Measurements from ENCODE around the gene VEPH1.

The VEPH1 gene

GRCh38 chr3:157238457-157238856, 264.8 kb downstream of the VEPH1 start:
- Mint-ChIP-seq H3K9me3 (no peaks in the 10 kb centered on the region), H3K27ac (no peak overlapping the region), H3K27me3 (no peaks in the 10 kb centered on the region), H3K36me3 (ENCODE audit: low read depth) (no peaks in the 10 kb centered on the region), H3K4me3 (no peak overlapping the region), H3K4me1 (no peaks in the 10 kb centered on the region)
- no peak for DNase-seq
- no peak for ATAC-seq

- no peak for ATAC-seq
- no peaks in the 10 kb centered on the region for H3K36me3 Mint-ChIP-seq (ENCODE audit: low read depth)
- H3K9me3 Mint-ChIP-seq: no peaks in the 10 kb centered on the region
- H3K4me3 Mint-ChIP-seq: no peak overlapping the region
- H3K4me1 Mint-ChIP-seq: no peaks in the 10 kb centered on the region
- H3K27ac Mint-ChIP-seq: no peak overlapping the region
- H3K27me3 Mint-ChIP-seq: no peaks in the 10 kb centered on the region
- no peak for DNase-seq
Observed at GRCh38 chr3:157237886-157238285, 265.3 kb downstream of the VEPH1 start.

- no peak overlapping the region for H3K27ac Mint-ChIP-seq
- ATAC-seq (no peak), DNase-seq (no peak)
- H3K4me3 Mint-ChIP-seq: no peak overlapping the region
- H3K9me3 Mint-ChIP-seq: no peaks in the 10 kb centered on the region
- no peaks in the 10 kb centered on the region for H3K4me1 Mint-ChIP-seq
- H3K36me3 Mint-ChIP-seq (ENCODE audit: low read depth): no peaks in the 10 kb centered on the region
- H3K27me3 Mint-ChIP-seq: no peaks in the 10 kb centered on the region
Observed at GRCh38 chr3:157235291-157235690, 267.9 kb downstream of the VEPH1 start.

GRCh38 chr3:157233923-157234322, 269.3 kb downstream of the VEPH1 start:
- Mint-ChIP-seq H3K9me3 (no peaks in the 10 kb centered on the region), H3K27ac (no peak overlapping the region), H3K4me1 (no peaks in the 10 kb centered on the region)

GRCh38 chr3:157232141-157232540, 271.1 kb downstream of the VEPH1 start:
- H3K36me3 Mint-ChIP-seq (ENCODE audit: low read depth): no peaks in the 10 kb centered on the region
- no peaks in the 10 kb centered on the region for H3K4me1 Mint-ChIP-seq
- H3K4me3 Mint-ChIP-seq: no peak overlapping the region
- DNase-seq: no peak
- no peaks in the 10 kb centered on the region for H3K9me3 Mint-ChIP-seq
- H3K27me3 Mint-ChIP-seq: no peaks in the 10 kb centered on the region
- ATAC-seq: no peak
- H3K27ac Mint-ChIP-seq: no peak overlapping the region

More at GRCh38 chr3:157233923-157234322, 269.3 kb downstream of the VEPH1 start:
- ATAC-seq: no peak
- Mint-ChIP-seq H3K27me3 (no peaks in the 10 kb centered on the region), H3K4me3 (no peak overlapping the region), H3K36me3 (ENCODE audit: low read depth) (no peaks in the 10 kb centered on the region)
- DNase-seq: no peak

GRCh38 chr3:157231071-157231470, 272.1 kb downstream of the VEPH1 start:
- Mint-ChIP-seq H3K27me3 (no peaks in the 10 kb centered on the region), H3K27ac (no peak overlapping the region), H3K4me1 (peaks cover 6% of the 10 kb centered on the region), H3K4me3 (no peak overlapping the region), H3K9me3 (no peaks in the 10 kb centered on the region), H3K36me3 (ENCODE audit: low read depth) (no peaks in the 10 kb centered on the region)
- DNase-seq: no peak
- ATAC-seq: no peak

GRCh38 chr3:157226173-157226847, 276.9 kb downstream of the VEPH1 start:
- DNase-seq: no peak
- H3K9me3 Mint-ChIP-seq: no peaks in the 10 kb centered on the region
- no peaks in the 10 kb centered on the region for H3K36me3 Mint-ChIP-seq (ENCODE audit: low read depth)
- peaks cover 19% of the 10 kb centered on the region for H3K4me1 Mint-ChIP-seq
- peak; percentile 77 for ATAC-seq
- peak overlapping the region; percentile 5 for H3K27ac Mint-ChIP-seq
- no peak overlapping the region for H3K4me3 Mint-ChIP-seq
- no peaks in the 10 kb centered on the region for H3K27me3 Mint-ChIP-seq

- ATAC-seq: no peak
- Mint-ChIP-seq H3K27me3 (no peaks in the 10 kb centered on the region), H3K9me3 (no peaks in the 10 kb centered on the region), H3K36me3 (ENCODE audit: low read depth) (no peaks in the 10 kb centered on the region), H3K27ac (no peak overlapping the region), H3K4me3 (no peak overlapping the region), H3K4me1 (peaks cover 19% of the 10 kb centered on the region)
- DNase-seq: no peak
Observed at GRCh38 chr3:157225001-157225400, 278.2 kb downstream of the VEPH1 start.

GRCh38 chr3:157220883-157221282, 282.3 kb downstream of the VEPH1 start:
- no peaks in the 10 kb centered on the region for H3K36me3 Mint-ChIP-seq (ENCODE audit: low read depth)
- no peaks in the 10 kb centered on the region for H3K27me3 Mint-ChIP-seq
- no peak overlapping the region for H3K4me3 Mint-ChIP-seq
- H3K27ac Mint-ChIP-seq: no peak overlapping the region
- ATAC-seq (no peak), DNase-seq (no peak)
- H3K9me3 Mint-ChIP-seq: no peaks in the 10 kb centered on the region
- peaks cover 11% of the 10 kb centered on the region for H3K4me1 Mint-ChIP-seq

- Mint-ChIP-seq H3K27me3 (no peaks in the 10 kb centered on the region), H3K36me3 (ENCODE audit: low read depth) (no peaks in the 10 kb centered on the region), H3K9me3 (no peaks in the 10 kb centered on the region), H3K4me1 (peaks cover 4% of the 10 kb centered on the region), H3K4me3 (no peak overlapping the region), H3K27ac (no peak overlapping the region)
- no peak for ATAC-seq
- DNase-seq: no peak
Observed at GRCh38 chr3:157220211-157220610, 283.0 kb downstream of the VEPH1 start.

GRCh38 chr3:157219215-157219614, 284.0 kb downstream of the VEPH1 start:
- H3K27me3 Mint-ChIP-seq: no peaks in the 10 kb centered on the region
- no peaks in the 10 kb centered on the region for H3K36me3 Mint-ChIP-seq (ENCODE audit: low read depth)
- H3K4me3 Mint-ChIP-seq: no peak overlapping the region
- H3K9me3 Mint-ChIP-seq: no peaks in the 10 kb centered on the region
- H3K4me1 Mint-ChIP-seq: no peaks in the 10 kb centered on the region
- DNase-seq (no peak), ATAC-seq (no peak)
- H3K27ac Mint-ChIP-seq: no peak overlapping the region

Data from activated naive CD8-positive, alpha-beta T cell treated with anti-CD3 and anti-CD28 coated beads, Interleukin-2, amount 50 U/mL, for 24 hours (primary cell).